GM12878 (cell line): ENCODE measurements around the gene CNTN4. TPM values are rescaled to one million over a fixed set of nuclear protein-coding genes. Genes with fewer than 3 reads are reported as not detected.

ENCODE experiments used
- ATAC-seq: fragments of 200-7000 bp; cut with Tn5 transposase; 3 replicates; pipeline ENCODE4 v1.9.1; 2020; ENCODE audit warnings: mild to moderate bottlenecking, moderate library complexity
- BruUV-seq: library from RNA; stranded (reverse); fragments of 400-500 nt; replicated peaks from 2 replicates; lab custom pipeline; 2021; lab: Mats Ljungman, UMichigan
- CTCF ChIA-PET: fragments of 300-600 bp; sonication (Branson Sonifier 250); formaldehyde crosslinking; extraction: SDS; loops from one replicate; lab custom pipeline; 2021; ENCODE audit warnings: inconsistent platforms; lab: Yijun Ruan, JAX
- POLR2A ChIA-PET: fragments of 350-600 bp; formaldehyde crosslinking; extraction: SDS; loops from one replicate; lab custom pipeline; 2021; ENCODE audit warnings: inconsistent platforms; lab: Charles Lee
- RAD21 ChIA-PET: fragments of 300-600 bp; sonication (Branson Sonifier 250); formaldehyde crosslinking; loops from one replicate; lab custom pipeline; 2023; ENCODE audit warnings: antibody characterized with exemption; ENCODE audit not compliant: unreplicated experiment; lab: Charles Lee
- SMC1A ChIA-PET: fragments of 300-600 bp; sonication (Branson Sonifier 250); formaldehyde crosslinking; loops from one replicate; lab custom pipeline; 2023; ENCODE audit not compliant: unreplicated experiment, uncharacterized antibody; lab: Charles Lee
- DNase-seq: peaks from one replicate; pipeline ENCODE4 v3.0.0-alpha.2; 2011; ENCODE audit warnings: low read depth, low spot score
- FAIRE-seq: peaks from 3 replicates; lab custom pipeline; 2011; peaks lifted over from hg19 to GRCh38; lab: Jason Lieb, UNC
- H2AFZ ChIP-seq: 2 replicates; pipeline ENCODE4 v1.6.0; 2011; ENCODE audit warnings: low read depth, low read length, control low read depth; ENCODE audit not compliant: control insufficient read depth
- H3K27ac ChIP-seq: 2 replicates; pipeline ENCODE4 v1.5.1; 2011; ENCODE audit warnings: control low read depth; ENCODE audit not compliant: control insufficient read depth, insufficient read depth
- H3K27me3 ChIP-seq, 2 experiments: replicated peaks in 1 of 2; 2 replicates each; pipeline versions ENCODE4 v1.6.0 to v1.6.1; 2011; ENCODE audit warnings: low read length in 1 of 2; ENCODE audit not compliant: control insufficient read depth in 2 of 2, insufficient read depth in 2 of 2
- H3K36me3 ChIP-seq, 2 experiments: 2 replicates each; pipeline ENCODE4 v1.5.1; 2011; ENCODE audit warnings: low read length in 1 of 2; ENCODE audit not compliant: control insufficient read depth in 2 of 2, insufficient read depth in 2 of 2
- H3K4me1 ChIP-seq: 2 replicates; pipeline ENCODE4 v1.6.1; 2011; ENCODE audit warnings: mild to moderate bottlenecking, low read length, moderate library complexity, mixed read lengths; ENCODE audit not compliant: control insufficient read depth, insufficient read depth
- H3K4me2 ChIP-seq: 2 replicates; pipeline ENCODE4 v1.6.0; 2011; ENCODE audit warnings: control low read depth; ENCODE audit not compliant: control insufficient read depth, insufficient read depth
- H3K4me3 ChIP-seq: fragments of 200-600 bp; sonication (generic); 2 replicates; pipeline ENCODE4 v1.5.1; 2016
- H3K79me2 ChIP-seq: 2 replicates; pipeline ENCODE4 v1.6.0; 2011; ENCODE audit warnings: low read length; ENCODE audit not compliant: control insufficient read depth, insufficient read depth
- H3K9ac ChIP-seq: 2 replicates; pipeline ENCODE4 v1.8.0; 2011; ENCODE audit warnings: low read length, control low read depth, mixed read lengths; ENCODE audit not compliant: control insufficient read depth, insufficient read depth
- H3K9me3 ChIP-seq: replicated peaks from 3 replicates; pipeline ENCODE4 v1.5.1; 2011; ENCODE audit warnings: mild to moderate bottlenecking, low read length; ENCODE audit not compliant: control insufficient read depth, insufficient read depth
- H4K20me1 ChIP-seq: 2 replicates; pipeline ENCODE4 v1.6.0; 2011; ENCODE audit not compliant: control insufficient read depth, insufficient read depth
- BRCA1 ChIP-seq: IDR thresholded peaks from 2 replicates; pipeline ENCODE4 v1.6.1; 2011; ENCODE audit warnings: low read depth, low read length, improper control_type of control experiment
- HSF1 ChIP-seq: fragments of 150-350 bp; IDR thresholded peaks from 2 replicates; pipeline ENCODE4 v1.6.1; 2014; ENCODE audit warnings: mild to moderate bottlenecking, low read depth, low read length
- MEF2B ChIP-seq: fragments of 450-650 bp; IDR thresholded peaks from 2 replicates; pipeline ENCODE4 v1.6.1; 2018; ENCODE audit warnings: mild to moderate bottlenecking, moderate library complexity; ENCODE audit not compliant: partially characterized antibody, poor library complexity, severe bottlenecking
- MYC ChIP-seq: IDR thresholded peaks from 2 replicates; pipeline ENCODE4 v1.6.1; 2011; ENCODE audit warnings: mild to moderate bottlenecking, low read length, moderate library complexity, inconsistent platforms; ENCODE audit not compliant: insufficient read depth, insufficient replicate concordance, insufficient read length, severe bottlenecking
- NBN ChIP-seq: fragments of 450-650 bp; IDR thresholded peaks from 2 replicates; pipeline ENCODE4 v1.6.1; 2016
- NFIC ChIP-seq: IDR thresholded peaks from 2 replicates; pipeline ENCODE4 v1.6.1; 2012; ENCODE audit warnings: low read depth, mild to moderate bottlenecking, inconsistent platforms, low read length, moderate library complexity
- NFXL1 ChIP-seq: fragments of 450-650 bp; IDR thresholded peaks from 2 replicates; pipeline ENCODE4 v1.6.1; 2017; ENCODE audit warnings: antibody characterized with exemption, mild to moderate bottlenecking, borderline replicate concordance
- POLR2A ChIP-seq: IDR thresholded peaks from 2 replicates; pipeline ENCODE4 v1.6.1; 2011; ENCODE audit warnings: low read depth, mild to moderate bottlenecking, low read length
- POLR2AphosphoS2 ChIP-seq: IDR thresholded peaks from 2 replicates; pipeline ENCODE4 v1.6.1; 2011; ENCODE audit warnings: low read depth, mild to moderate bottlenecking, low read length, improper control_type of control experiment, moderate library complexity
- RBBP5 ChIP-seq: fragments of 200-600 bp; sonication (generic); conservative IDR thresholded peaks from 2 replicates; pipeline ENCODE4 v1.6.1; 2016
- REST ChIP-seq: IDR thresholded peaks from 2 replicates; pipeline ENCODE4 v1.6.1; 2012; ENCODE audit warnings: mild to moderate bottlenecking, low read depth, low read length
- SREBF2 ChIP-seq: IDR thresholded peaks from 2 replicates; pipeline ENCODE4 v1.6.1; 2012; ENCODE audit warnings: mild to moderate bottlenecking, low read length
- TBL1XR1 ChIP-seq: IDR thresholded peaks from 2 replicates; pipeline ENCODE4 v1.6.1; 2012; ENCODE audit warnings: low read depth, low read length, improper control_type of control experiment
- WGBS: methylation state at CpG from one replicate; pipeline ENCODE4 v1.1.6; 2016; ENCODE audit warnings: low lambda C conversion rate; ENCODE audit not compliant: insufficient replicate concordance, insufficient coverage; ENCODE audit errors: missing lambda C conversion rate; 5-methylcytosine and 5-hydroxymethylcytosine counted together
- in situ Hi-C: fragments of 300-500 bp; cut with MboI; formaldehyde crosslinking; loops from 9 replicates; pipeline ENCODE4 v1.14.3; 2018; ENCODE audit warnings: mixed read lengths
- intact Hi-C: fragments of 100-400 bp; cut with micrococcal nuclease; formaldehyde crosslinking; loops from one replicate; pipeline ENCODE4 v1.14.2; 2022; ENCODE audit not compliant: unreplicated experiment
- polyA plus RNA-seq, 11 experiments: library from polyadenylated mRNA; depleted of rRNA in 4 of 11; unstranded in 6 of 11; stranded (reverse) in 5 of 11; fragments of >200 nt; fragmentation: Nextera tagmentation in 4 of 11; fragmentation: Illumina TruSeq in 1 of 11; extraction: Ambion mirVana in 4 of 11; extraction: Trizol in 1 of 11; gene quantifications; 1 replicate in 1 of 11; 2 replicates in 10 of 11; pipeline versions ENCODE4 v1.2.1 to v1.2.3, GENCODE V29; 2011 to 2016; ENCODE audit warnings: inconsistent platforms in 2 of 11, missing spikeins in 2 of 11, low read depth in 1 of 11
- total RNA-seq, 4 experiments: library from RNA; depleted of rRNA in 3 of 4; stranded (reverse); fragments of >200 nt in 3 of 4; fragmentation: Illumina TruSeq in 1 of 4; extraction: Trizol in 1 of 4; gene quantifications; 2 replicates each; pipeline versions ENCODE4 v1.2.1 to v1.2.3, GENCODE V29; 2013 to 2021
- TF ChIP-seq, protein P1 (sequence below): IDR thresholded peaks from 2 replicates; pipeline ENCODE4 v1.6.1; 2011; ENCODE audit warnings: borderline replicate concordance, low read depth, mild to moderate bottlenecking, moderate library complexity, low read length; ENCODE audit not compliant: insufficient read depth, poor library complexity, severe bottlenecking

Gene CNTN4
- total and polyA plus RNA-seq, 10 of the 15 experiments (the other 5 are each of a cell fraction or from before 2014, with no cell fraction given) = 0.05 to 0.43 (median 0.15) TPM; not detected in 1

GRCh38 chr3:2352134-2352762 lies 253.6 kb downstream of the CNTN4 start:
- intact Hi-C loops = no loop called here

DNA sequence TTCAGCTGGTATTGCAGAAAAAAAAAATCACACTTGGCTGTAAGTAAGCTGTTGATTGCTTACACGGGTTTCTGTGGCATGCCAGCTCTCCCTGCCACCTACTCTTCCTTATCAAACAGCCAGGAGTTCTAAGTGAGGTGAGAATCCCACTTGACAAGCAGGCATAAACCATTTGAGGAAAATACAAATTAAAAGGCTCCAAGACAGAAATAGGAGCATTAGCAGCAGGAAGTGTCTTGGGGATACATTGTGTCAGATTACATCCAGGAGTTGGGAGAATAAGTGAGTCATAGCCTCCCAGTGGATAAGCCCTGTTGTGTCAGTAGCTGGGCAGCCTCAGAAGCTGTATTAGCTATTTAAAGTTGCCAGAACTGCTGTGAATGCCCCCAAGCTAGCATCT lies 256.0 kb downstream of the CNTN4 start:
- Histone ChIP-seq H3K4me1 (no peaks in the 10 kb centered on the region), H3K9me3 (no peaks in the 10 kb centered on the region; the same call in 2 of the 3 replicates), H3K27ac (no peak overlapping the region), H3K9ac (no peak overlapping the region), H3K36me3 (no peaks in the 10 kb centered on the region), H3K4me2 (no peak overlapping the region), H3K79me2 (no peaks in the 10 kb centered on the region), H4K20me1 (no peaks in the 10 kb centered on the region), H2AFZ (no peak overlapping the region), H3K27me3 (no peaks in the 10 kb centered on the region), H3K4me3 (no peak overlapping the region)
- in situ Hi-C loops = no loop called here
- 50% methylated on average over 1 of the region's 1 CpG for WGBS
- BruUV-seq = no TSS peak
- ChIA-PET CTCF (no interaction called here), SMC1A (interaction anchor here (0.6 kb wide), 1 partner anchor 88 kb away, joined by 3 read pairs; no protein-coding TSS in a partner anchor), POLR2A (no interaction called here), RAD21 (no interaction called here)
- no peak for ATAC-seq
- intact Hi-C loops = no loop called here
- no peak for DNase-seq
- FAIRE-seq = no peak
- TF ChIP-seq HSF1 (no peak), REST (no peak), NFIC (no peak), SREBF2 (no peak), RBBP5 (no peak), BRCA1 (no peak), NBN (no peak), POLR2A (no peak)
- TF ChIP-seq, protein P1, sequence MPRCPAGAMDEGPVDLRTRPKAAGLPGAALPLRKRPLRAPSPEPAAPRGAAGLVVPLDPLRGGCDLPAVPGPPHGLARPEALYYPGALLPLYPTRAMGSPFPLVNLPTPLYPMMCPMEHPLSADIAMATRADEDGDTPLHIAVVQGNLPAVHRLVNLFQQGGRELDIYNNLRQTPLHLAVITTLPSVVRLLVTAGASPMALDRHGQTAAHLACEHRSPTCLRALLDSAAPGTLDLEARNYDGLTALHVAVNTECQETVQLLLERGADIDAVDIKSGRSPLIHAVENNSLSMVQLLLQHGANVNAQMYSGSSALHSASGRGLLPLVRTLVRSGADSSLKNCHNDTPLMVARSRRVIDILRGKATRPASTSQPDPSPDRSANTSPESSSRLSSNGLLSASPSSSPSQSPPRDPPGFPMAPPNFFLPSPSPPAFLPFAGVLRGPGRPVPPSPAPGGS = no peak

More at GRCh38 chr3:2352134-2352762, 253.6 kb downstream of the CNTN4 start:
- BruUV-seq = no TSS peak
- Histone ChIP-seq H4K20me1 (no peaks in the 10 kb centered on the region), H2AFZ (no peak overlapping the region), H3K4me2 (no peak overlapping the region), H3K4me1 (no peaks in the 10 kb centered on the region), H3K79me2 (no peaks in the 10 kb centered on the region), H3K9me3 (no peaks in the 10 kb centered on the region; the same call in 2 of the 3 replicates), H3K36me3 (no peaks in the 10 kb centered on the region), H3K4me3 (no peak overlapping the region), H3K9ac (no peak overlapping the region), H3K27me3 (no peaks in the 10 kb centered on the region)
- FAIRE-seq = no peak
- RAD21 ChIA-PET = no interaction called here
- CTCF ChIA-PET = no interaction called here
- SMC1A ChIA-PET = no interaction called here
- POLR2A ChIA-PET = no interaction called here
- DNase-seq = no peak
- in situ Hi-C loops = no loop called here
- TF ChIP-seq TBL1XR1 (no peak), POLR2AphosphoS2 (no peak), MYC (no peak), RBBP5 (no peak), MEF2B (no peak), NFXL1 (no peak)
- TF ChIP-seq, all 136 proteins: peak for 0
- no peak for ATAC-seq
- no peak overlapping the region for H3K27ac ChIP-seq
- WGBS = 77% methylated on average over 28 of the region's 28 CpGs
